Measurements from ENCODE around the gene CCN6.

DNA sequence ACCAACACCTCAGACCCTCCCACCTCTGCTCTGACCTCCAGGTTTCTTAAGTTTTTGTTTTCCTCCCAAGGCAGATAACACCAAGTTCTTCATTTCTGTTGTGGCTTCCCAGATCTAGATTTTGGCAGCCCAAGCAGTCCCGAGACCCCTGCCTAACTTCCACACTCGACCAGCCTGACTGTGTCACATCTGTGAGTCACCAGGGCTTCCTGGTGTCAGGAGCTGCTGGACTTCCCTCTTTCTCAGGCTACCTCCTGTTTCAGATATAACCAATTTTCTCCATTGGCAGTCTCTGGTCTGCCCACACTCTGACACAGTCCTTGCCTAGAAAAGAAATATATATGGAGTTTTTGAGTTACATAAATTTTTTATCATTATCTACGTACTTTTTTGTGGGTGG lies 46.1 kb upstream of the CCN6 start:
- TF ChIP-seq SP1 (IDR thresholded peaks at IDR 0.05), result no peak
- no peak for TF ChIP-seq YY1 (IDR thresholded peaks at IDR 0.05)
- TF ChIP-seq, protein P1, sequence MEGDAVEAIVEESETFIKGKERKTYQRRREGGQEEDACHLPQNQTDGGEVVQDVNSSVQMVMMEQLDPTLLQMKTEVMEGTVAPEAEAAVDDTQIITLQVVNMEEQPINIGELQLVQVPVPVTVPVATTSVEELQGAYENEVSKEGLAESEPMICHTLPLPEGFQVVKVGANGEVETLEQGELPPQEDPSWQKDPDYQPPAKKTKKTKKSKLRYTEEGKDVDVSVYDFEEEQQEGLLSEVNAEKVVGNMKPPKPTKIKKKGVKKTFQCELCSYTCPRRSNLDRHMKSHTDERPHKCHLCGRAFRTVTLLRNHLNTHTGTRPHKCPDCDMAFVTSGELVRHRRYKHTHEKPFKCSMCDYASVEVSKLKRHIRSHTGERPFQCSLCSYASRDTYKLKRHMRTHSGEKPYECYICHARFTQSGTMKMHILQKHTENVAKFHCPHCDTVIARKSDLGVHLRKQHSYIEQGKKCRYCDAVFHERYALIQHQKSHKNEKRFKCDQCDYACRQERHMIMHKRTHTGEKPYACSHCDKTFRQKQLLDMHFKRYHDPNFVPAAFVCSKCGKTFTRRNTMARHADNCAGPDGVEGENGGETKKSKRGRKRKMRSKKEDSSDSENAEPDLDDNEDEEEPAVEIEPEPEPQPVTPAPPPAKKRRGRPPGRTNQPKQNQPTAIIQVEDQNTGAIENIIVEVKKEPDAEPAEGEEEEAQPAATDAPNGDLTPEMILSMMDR (IDR thresholded peaks at IDR 0.05; ENCODE audit: low read depth, low read length, missing input control), result no peak
- no peak for TF ChIP-seq RAD21 (IDR thresholded peaks at IDR 0.05)
- TF ChIP-seq ATF3 (IDR thresholded peaks at IDR 0.05), result no peak
- TF ChIP-seq, protein P2, sequence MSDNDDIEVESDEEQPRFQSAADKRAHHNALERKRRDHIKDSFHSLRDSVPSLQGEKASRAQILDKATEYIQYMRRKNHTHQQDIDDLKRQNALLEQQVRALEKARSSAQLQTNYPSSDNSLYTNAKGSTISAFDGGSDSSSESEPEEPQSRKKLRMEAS (IDR thresholded peaks at IDR 0.05), result no peak
- TF ChIP-seq, protein P3, sequence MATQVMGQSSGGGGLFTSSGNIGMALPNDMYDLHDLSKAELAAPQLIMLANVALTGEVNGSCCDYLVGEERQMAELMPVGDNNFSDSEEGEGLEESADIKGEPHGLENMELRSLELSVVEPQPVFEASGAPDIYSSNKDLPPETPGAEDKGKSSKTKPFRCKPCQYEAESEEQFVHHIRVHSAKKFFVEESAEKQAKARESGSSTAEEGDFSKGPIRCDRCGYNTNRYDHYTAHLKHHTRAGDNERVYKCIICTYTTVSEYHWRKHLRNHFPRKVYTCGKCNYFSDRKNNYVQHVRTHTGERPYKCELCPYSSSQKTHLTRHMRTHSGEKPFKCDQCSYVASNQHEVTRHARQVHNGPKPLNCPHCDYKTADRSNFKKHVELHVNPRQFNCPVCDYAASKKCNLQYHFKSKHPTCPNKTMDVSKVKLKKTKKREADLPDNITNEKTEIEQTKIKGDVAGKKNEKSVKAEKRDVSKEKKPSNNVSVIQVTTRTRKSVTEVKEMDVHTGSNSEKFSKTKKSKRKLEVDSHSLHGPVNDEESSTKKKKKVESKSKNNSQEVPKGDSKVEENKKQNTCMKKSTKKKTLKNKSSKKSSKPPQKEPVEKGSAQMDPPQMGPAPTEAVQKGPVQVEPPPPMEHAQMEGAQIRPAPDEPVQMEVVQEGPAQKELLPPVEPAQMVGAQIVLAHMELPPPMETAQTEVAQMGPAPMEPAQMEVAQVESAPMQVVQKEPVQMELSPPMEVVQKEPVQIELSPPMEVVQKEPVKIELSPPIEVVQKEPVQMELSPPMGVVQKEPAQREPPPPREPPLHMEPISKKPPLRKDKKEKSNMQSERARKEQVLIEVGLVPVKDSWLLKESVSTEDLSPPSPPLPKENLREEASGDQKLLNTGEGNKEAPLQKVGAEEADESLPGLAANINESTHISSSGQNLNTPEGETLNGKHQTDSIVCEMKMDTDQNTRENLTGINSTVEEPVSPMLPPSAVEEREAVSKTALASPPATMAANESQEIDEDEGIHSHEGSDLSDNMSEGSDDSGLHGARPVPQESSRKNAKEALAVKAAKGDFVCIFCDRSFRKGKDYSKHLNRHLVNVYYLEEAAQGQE (IDR thresholded peaks at IDR 0.05), result no peak
- no peak for TF ChIP-seq NR2F2 (IDR thresholded peaks at IDR 0.05)
- TF ChIP-seq, protein P4, sequence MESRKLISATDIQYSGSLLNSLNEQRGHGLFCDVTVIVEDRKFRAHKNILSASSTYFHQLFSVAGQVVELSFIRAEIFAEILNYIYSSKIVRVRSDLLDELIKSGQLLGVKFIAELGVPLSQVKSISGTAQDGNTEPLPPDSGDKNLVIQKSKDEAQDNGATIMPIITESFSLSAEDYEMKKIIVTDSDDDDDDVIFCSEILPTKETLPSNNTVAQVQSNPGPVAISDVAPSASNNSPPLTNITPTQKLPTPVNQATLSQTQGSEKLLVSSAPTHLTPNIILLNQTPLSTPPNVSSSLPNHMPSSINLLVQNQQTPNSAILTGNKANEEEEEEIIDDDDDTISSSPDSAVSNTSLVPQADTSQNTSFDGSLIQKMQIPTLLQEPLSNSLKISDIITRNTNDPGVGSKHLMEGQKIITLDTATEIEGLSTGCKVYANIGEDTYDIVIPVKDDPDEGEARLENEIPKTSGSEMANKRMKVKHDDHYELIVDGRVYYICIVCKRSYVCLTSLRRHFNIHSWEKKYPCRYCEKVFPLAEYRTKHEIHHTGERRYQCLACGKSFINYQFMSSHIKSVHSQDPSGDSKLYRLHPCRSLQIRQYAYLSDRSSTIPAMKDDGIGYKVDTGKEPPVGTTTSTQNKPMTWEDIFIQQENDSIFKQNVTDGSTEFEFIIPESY (IDR thresholded peaks at IDR 0.05), result no peak
- TF ChIP-seq TAF1 (conservative IDR thresholded peaks at IDR 0.05), result no peak
- TF ChIP-seq GABPA (IDR thresholded peaks at IDR 0.05 in 1 of 2, conservative IDR thresholded peaks at IDR 0.05 in 1 of 2), result no peak

Measured in liver (tissue), 3 donors.